Astrocyte (in vitro differentiated cells and primary cell): ENCODE results near the gene SEMA6A. TPM values are rescaled to one million over a fixed set of nuclear protein-coding genes. Genes with fewer than 3 reads are reported as not detected.

ENCODE experiments used
- DNase-seq: peaks from one replicate; pipeline ENCODE4 v3.0.0-alpha.2; 2010; ENCODE audit warnings: low read depth
- FAIRE-seq: peaks from 2 replicates; lab custom pipeline; 2011; peaks lifted over from hg19 to GRCh38; lab: Jason Lieb, UNC
- H2AFZ ChIP-seq: 2 replicates; pipeline ENCODE4 v1.6.0; 2012; ENCODE audit warnings: low read depth, low read length, inconsistent platforms
- H3K27ac ChIP-seq: 2 replicates; pipeline ENCODE4 v1.5.1; 2011; ENCODE audit warnings: low read depth, low read length, inconsistent platforms
- H3K27me3 ChIP-seq: 2 replicates; pipeline ENCODE4 v1.6.0; 2011; ENCODE audit warnings: low read length, inconsistent platforms; ENCODE audit not compliant: insufficient read depth
- H3K36me3 ChIP-seq: 2 replicates; pipeline ENCODE4 v1.5.1; 2011; ENCODE audit warnings: low read length, inconsistent platforms; ENCODE audit not compliant: insufficient read depth
- H3K4me1 ChIP-seq: 2 replicates; pipeline ENCODE4 v1.5.1; 2011; ENCODE audit warnings: low read length, inconsistent platforms; ENCODE audit not compliant: insufficient read depth
- H3K4me2 ChIP-seq: 2 replicates; pipeline ENCODE4 v1.6.0; 2012; ENCODE audit warnings: low read length, inconsistent platforms
- H3K4me3 ChIP-seq: 2 replicates; pipeline ENCODE4 v1.5.1; 2011; ENCODE audit warnings: low read depth, mild to moderate bottlenecking, low read length, inconsistent platforms; ENCODE audit not compliant: insufficient read depth
- H3K79me2 ChIP-seq: 2 replicates; pipeline ENCODE4 v1.6.0; 2012; ENCODE audit warnings: mild to moderate bottlenecking, low read length, inconsistent platforms; ENCODE audit not compliant: insufficient read depth
- H3K9ac ChIP-seq: 2 replicates; pipeline ENCODE4 v1.6.0; 2012; ENCODE audit warnings: mild to moderate bottlenecking, low read length, inconsistent platforms
- H3K9me3 ChIP-seq: 2 replicates; pipeline ENCODE4 v1.5.1; 2012; ENCODE audit warnings: low read depth, mild to moderate bottlenecking, low read length, inconsistent platforms; ENCODE audit not compliant: insufficient read depth
- H4K20me1 ChIP-seq: 2 replicates; pipeline ENCODE4 v1.6.0; 2012; ENCODE audit warnings: low read length, inconsistent platforms; ENCODE audit not compliant: insufficient read depth
- H3K27ac Mint-ChIP-seq: one replicate; pipeline ENCODE4 v1.8.0; 2021; ENCODE audit warnings: mild to moderate bottlenecking, mixed read lengths; ENCODE audit not compliant: unreplicated experiment
- H3K27me3 Mint-ChIP-seq: one replicate; pipeline ENCODE4 v1.8.0; 2021; ENCODE audit warnings: low read depth, mixed read lengths; ENCODE audit not compliant: unreplicated experiment
- H3K36me3 Mint-ChIP-seq: one replicate; pipeline ENCODE4 v1.8.0; 2021; ENCODE audit warnings: low read depth, mixed read lengths; ENCODE audit not compliant: unreplicated experiment
- H3K4me1 Mint-ChIP-seq: one replicate; pipeline ENCODE4 v1.8.0; 2021; ENCODE audit warnings: low read depth, mixed read lengths; ENCODE audit not compliant: unreplicated experiment
- H3K4me3 Mint-ChIP-seq: one replicate; pipeline ENCODE4 v1.8.0; 2021; ENCODE audit warnings: mild to moderate bottlenecking, moderate library complexity, mixed read lengths; ENCODE audit not compliant: unreplicated experiment
- H3K9me3 Mint-ChIP-seq: one replicate; pipeline ENCODE4 v1.8.0; 2021; ENCODE audit warnings: mild to moderate bottlenecking, mixed read lengths; ENCODE audit not compliant: unreplicated experiment
- CTCF ChIP-seq: IDR thresholded peaks from 2 replicates; pipeline ENCODE4 v1.5.1; 2011; ENCODE audit warnings: low read depth, mild to moderate bottlenecking, inconsistent platforms, low read length, moderate library complexity; ENCODE audit not compliant: insufficient read depth
- EZH2 ChIP-seq: IDR thresholded peaks from 2 replicates; pipeline ENCODE4 v1.6.1; 2012; ENCODE audit warnings: mild to moderate bottlenecking, low read length, inconsistent platforms; ENCODE audit not compliant: insufficient read depth
- total RNA-seq: library from RNA; stranded (reverse); gene quantifications from 2 replicates; pipeline ENCODE4 v1.2.1, GENCODE V29; 2021

SEMA6A gene
- total RNA-seq, 1 donor from 2014 or later = 34.2 TPM

- TF ChIP-seq EZH2 (no peak), CTCF (no peak)
- Mint-ChIP-seq H3K36me3 (peaks cover 10% of the 10 kb centered on the region), H3K27me3 (no peaks in the 10 kb centered on the region), H3K9me3 (peaks cover 1% of the 10 kb centered on the region), H3K27ac (no peak overlapping the region), H3K4me3 (no peak overlapping the region), H3K4me1 (peaks cover 5% of the 10 kb centered on the region)
- DNase-seq = no peak
- no peaks in the 10 kb centered on the region for H3K9me3 ChIP-seq
- H3K9ac ChIP-seq = no peak overlapping the region
- H2AFZ ChIP-seq = no peak overlapping the region
- H3K79me2 ChIP-seq = no peaks in the 10 kb centered on the region
- H4K20me1 ChIP-seq = no peaks in the 10 kb centered on the region
- no peaks in the 10 kb centered on the region for H3K4me1 ChIP-seq
- H3K4me2 ChIP-seq = no peak overlapping the region
- peaks cover 6% of the 10 kb centered on the region for H3K27me3 ChIP-seq
- FAIRE-seq = no peak
- no peak overlapping the region for H3K27ac ChIP-seq
- no peaks in the 10 kb centered on the region for H3K36me3 ChIP-seq
- H3K4me3 ChIP-seq = no peak overlapping the region
These were observed 128.1 kb downstream of the SEMA6A start for GRCh38 chr5:116446356-116447005.

- DNase-seq = no peak
- Histone ChIP-seq H3K36me3 (no peaks in the 10 kb centered on the region), H2AFZ (no peak overlapping the region), H3K79me2 (no peaks in the 10 kb centered on the region), H3K9ac (no peak overlapping the region), H4K20me1 (no peaks in the 10 kb centered on the region), H3K27ac (no peak overlapping the region), H3K4me2 (no peak overlapping the region), H3K4me3 (no peak overlapping the region), H3K4me1 (no peaks in the 10 kb centered on the region), H3K27me3 (peaks cover 6% of the 10 kb centered on the region), H3K9me3 (no peaks in the 10 kb centered on the region)
- H3K9me3 Mint-ChIP-seq = peaks cover 1% of the 10 kb centered on the region
- peaks cover 10% of the 10 kb centered on the region for H3K36me3 Mint-ChIP-seq
- H3K27ac Mint-ChIP-seq = no peak overlapping the region
- TF ChIP-seq CTCF (no peak), EZH2 (no peak)
- FAIRE-seq = no peak
- no peak overlapping the region for H3K4me3 Mint-ChIP-seq
- peaks cover 5% of the 10 kb centered on the region for H3K4me1 Mint-ChIP-seq
- no peaks in the 10 kb centered on the region for H3K27me3 Mint-ChIP-seq
These were observed 129.3 kb downstream of the SEMA6A start for GRCh38 chr5:116445311-116445710.
